Activated CD4-positive, alpha-beta memory T cell treated with anti-CD3 and anti-CD28 coated beads, Interleukin-2, amount 10 ng/mL, durations not matched to agents 7 days and 5 days (primary cell): Measurements from ENCODE around the gene LTN1. TPM values are rescaled to one million over a fixed set of nuclear protein-coding genes. Genes with fewer than 3 reads are reported as not detected.
A peak's percentile ranks its signal among the peaks of the same experiment; 100 is the strongest.
"Not testable (repeated sequence)": the region's sequence is repeated elsewhere in the genome, so short reads cannot be mapped to it uniquely, and the experiment has no call there.

Experiments
- CTCF ChIA-PET: fragments of 350-600 bp; sonication (Branson Sonifier 250); formaldehyde crosslinking; loops from one replicate; lab custom pipeline; 2021; ENCODE audit warnings: antibody characterized with exemption, inconsistent platforms; lab: Charles Lee
- POLR2A ChIA-PET: fragments of 350-600 bp; sonication (Branson Sonifier 250); formaldehyde crosslinking; loops from one replicate; lab custom pipeline; 2021; ENCODE audit warnings: antibody characterized with exemption; lab: Charles Lee
- DNase-seq: peaks from one replicate; pipeline ENCODE4 v3.0.0-alpha.2; 2020
- H3K27ac Mint-ChIP-seq: one replicate; pipeline ENCODE4 v1.8.0; 2021; ENCODE audit warnings: mild to moderate bottlenecking, mixed read lengths
- H3K27me3 Mint-ChIP-seq: one replicate; pipeline ENCODE4 v1.8.0; 2021; ENCODE audit warnings: mixed read lengths
- H3K36me3 Mint-ChIP-seq: one replicate; pipeline ENCODE4 v1.8.0; 2021; ENCODE audit warnings: low read depth, mixed read lengths
- H3K4me1 Mint-ChIP-seq: one replicate; pipeline ENCODE4 v1.8.0; 2021; ENCODE audit warnings: mixed read lengths
- H3K4me3 Mint-ChIP-seq: one replicate; pipeline ENCODE4 v1.8.0; 2021; ENCODE audit warnings: mild to moderate bottlenecking, mixed read lengths
- H3K9me3 Mint-ChIP-seq: one replicate; pipeline ENCODE4 v1.8.0; 2021; ENCODE audit warnings: mixed read lengths
- total RNA-seq, 2 experiments: library from RNA; stranded (reverse); gene quantifications; one replicate each; pipeline ENCODE4 v1.2.3, GENCODE V29; 2021

LTN1 gene
- total RNA-seq, 2 experiments from 2014 or later = 25.8 to 26.5 TPM

DNA sequence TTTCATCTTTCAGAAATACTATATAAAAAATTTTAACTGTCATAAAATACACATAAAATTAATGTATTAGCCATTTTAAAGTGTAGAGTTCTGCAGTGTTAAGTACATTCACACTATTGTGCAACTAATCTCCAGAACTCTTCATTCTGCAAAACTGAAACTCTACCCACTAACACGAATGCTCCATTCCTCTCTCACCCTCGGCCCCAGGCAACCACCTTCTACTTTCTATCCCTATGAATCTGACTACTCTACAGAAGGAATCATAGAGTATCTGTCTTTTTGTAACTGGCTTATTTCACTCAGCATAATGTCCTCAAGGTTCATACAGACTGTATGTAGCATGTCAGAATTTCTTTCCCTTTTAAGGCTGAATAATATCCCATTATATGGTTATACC lies 43.4 kb downstream of the LTN1 start:
- Mint-ChIP-seq H3K4me1 (peaks cover 20% of the 10 kb centered on the region), H3K27ac (no peak overlapping the region)

DNA sequence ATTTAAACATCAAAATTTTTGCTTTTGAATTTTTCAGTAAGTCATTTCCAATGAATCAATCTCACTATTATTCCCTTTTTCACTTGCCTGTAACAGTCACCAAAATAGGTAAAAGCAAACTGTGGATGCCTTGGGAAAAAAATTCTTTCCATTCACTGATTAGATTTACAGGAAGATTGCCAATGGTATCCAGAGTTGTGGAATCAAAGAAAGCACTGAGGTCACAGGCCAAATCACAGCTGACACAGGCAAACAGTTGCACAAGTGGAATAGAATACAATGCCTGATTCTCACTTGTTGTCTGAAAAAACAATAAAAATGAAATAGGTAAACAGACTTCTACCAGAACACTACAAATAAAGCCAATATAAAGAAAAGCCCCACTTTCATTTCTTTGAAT lies 48.4 kb downstream of the LTN1 start:
- Mint-ChIP-seq H3K36me3 (peaks cover 38% of the 10 kb centered on the region), H3K9me3 (no peaks in the 10 kb centered on the region), H3K27ac (no peak overlapping the region), H3K27me3 (no peaks in the 10 kb centered on the region), H3K4me3 (no peak overlapping the region), H3K4me1 (peaks cover 14% of the 10 kb centered on the region)
- CTCF ChIA-PET = no interaction called here
- POLR2A ChIA-PET = interaction anchor here (0.6 to 1.0 kb wide), 3 partner anchors 14 to 554 kb away, joined by 3 to 4 read pairs (median 3); no protein-coding TSS in a partner anchor
- no peak for DNase-seq

More for the DNA sequence above, 43.4 kb downstream of the LTN1 start:
- Mint-ChIP-seq H3K9me3 (no peaks in the 10 kb centered on the region), H3K4me3 (no peak overlapping the region), H3K36me3 (peaks cover 43% of the 10 kb centered on the region), H3K27me3 (no peaks in the 10 kb centered on the region)
- ChIA-PET CTCF (interaction anchor here (1.1 kb wide), 1 partner anchor 10 kb away, joined by 6 read pairs; no protein-coding TSS in a partner anchor), POLR2A (no interaction called here)
- no peak for DNase-seq

DNA sequence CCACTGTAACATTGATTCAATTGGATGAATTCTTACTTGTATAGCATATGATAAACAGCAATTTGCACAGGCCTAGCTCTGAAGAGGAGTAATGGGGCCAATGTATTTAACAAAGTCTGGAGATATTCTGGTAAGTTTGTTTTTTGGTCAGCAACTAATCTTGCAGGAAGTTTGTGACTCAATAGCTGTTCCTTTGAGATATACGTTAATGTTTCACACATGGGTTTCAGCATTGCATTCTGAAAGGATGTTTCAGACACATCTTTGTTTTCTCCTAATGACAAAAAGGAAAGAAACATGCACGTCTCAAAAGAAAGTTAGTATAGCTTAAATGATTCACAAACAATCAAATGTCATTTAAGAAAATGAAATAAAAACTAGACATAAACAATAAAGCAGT lies 49.0 kb downstream of the LTN1 start:
- DNase-seq = no peak
- Mint-ChIP-seq H3K4me3 (no peak overlapping the region), H3K9me3 (no peaks in the 10 kb centered on the region), H3K27me3 (no peaks in the 10 kb centered on the region), H3K4me1 (peaks cover 13% of the 10 kb centered on the region), H3K27ac (peak overlapping the region; percentile 29), H3K36me3 (peaks cover 38% of the 10 kb centered on the region)
- CTCF ChIA-PET = no interaction called here
- POLR2A ChIA-PET = interaction anchor here (0.8 to 1.0 kb wide), 2 partner anchors 15 to 63 kb away, joined by 3 to 4 read pairs; no protein-coding TSS in a partner anchor

DNA sequence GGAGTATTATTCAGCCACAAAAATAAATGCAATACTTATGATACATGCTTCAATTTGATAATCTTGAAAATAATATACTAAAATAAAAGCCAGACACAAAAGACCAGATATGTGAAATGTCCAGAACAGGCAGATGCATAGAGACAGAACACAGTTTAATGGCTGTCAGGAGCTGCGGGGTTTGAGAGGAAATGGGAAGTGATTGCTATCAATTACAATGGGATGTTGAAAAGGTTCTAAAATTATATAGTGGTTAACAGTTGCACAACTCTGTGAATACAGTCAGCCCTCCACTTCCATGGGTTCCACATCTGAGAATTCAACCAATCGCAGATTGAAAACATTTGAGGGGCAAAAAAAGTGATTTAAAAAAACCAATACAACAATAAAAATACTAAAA lies 54.0 kb downstream of the LTN1 start:
- DNase-seq = no peak
- no peaks in the 10 kb centered on the region for H3K27me3 Mint-ChIP-seq
- no peaks in the 10 kb centered on the region for H3K9me3 Mint-ChIP-seq
- CTCF ChIA-PET = interaction anchor here (1.2 to 3.5 kb wide), 3 partner anchors 10 to 193 kb away, joined by 3 to 28 read pairs (median 6); no protein-coding TSS in a partner anchor
- H3K4me1 Mint-ChIP-seq = peaks cover 8% of the 10 kb centered on the region
- POLR2A ChIA-PET = interaction anchor here (1.1 kb wide), 1 partner anchor 102 kb away, joined by 3 read pairs; no protein-coding TSS in a partner anchor
- no peak overlapping the region for H3K27ac Mint-ChIP-seq
- H3K36me3 Mint-ChIP-seq = peaks cover 51% of the 10 kb centered on the region
- H3K4me3 Mint-ChIP-seq = no peak overlapping the region

DNA sequence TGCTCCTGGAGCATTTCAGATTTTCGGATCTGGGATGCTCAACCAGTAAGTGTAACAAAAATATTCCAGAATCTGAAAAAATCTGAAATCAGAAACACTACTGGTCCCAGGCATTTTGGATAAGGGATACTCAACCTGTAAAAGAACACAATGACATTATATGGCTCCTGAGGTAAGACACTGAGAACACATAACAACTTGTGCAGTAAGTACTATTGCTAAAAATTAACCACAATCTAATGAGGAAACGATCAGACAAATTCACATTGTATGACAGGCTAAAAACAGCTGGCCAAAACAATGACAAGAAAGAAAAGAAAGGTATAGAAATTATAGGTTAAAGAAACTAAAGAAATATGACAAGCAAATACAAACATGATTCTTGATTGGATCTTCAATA lies 54.9 kb downstream of the LTN1 start:
- peaks cover 5% of the 10 kb centered on the region for H3K4me1 Mint-ChIP-seq
- DNase-seq = no peak
- H3K9me3 Mint-ChIP-seq = no peaks in the 10 kb centered on the region
- CTCF ChIA-PET = no interaction called here
- H3K27ac Mint-ChIP-seq = no peak overlapping the region
- POLR2A ChIA-PET = no interaction called here
- peaks cover 55% of the 10 kb centered on the region for H3K36me3 Mint-ChIP-seq
- no peaks in the 10 kb centered on the region for H3K27me3 Mint-ChIP-seq
- no peak overlapping the region for H3K4me3 Mint-ChIP-seq

DNA sequence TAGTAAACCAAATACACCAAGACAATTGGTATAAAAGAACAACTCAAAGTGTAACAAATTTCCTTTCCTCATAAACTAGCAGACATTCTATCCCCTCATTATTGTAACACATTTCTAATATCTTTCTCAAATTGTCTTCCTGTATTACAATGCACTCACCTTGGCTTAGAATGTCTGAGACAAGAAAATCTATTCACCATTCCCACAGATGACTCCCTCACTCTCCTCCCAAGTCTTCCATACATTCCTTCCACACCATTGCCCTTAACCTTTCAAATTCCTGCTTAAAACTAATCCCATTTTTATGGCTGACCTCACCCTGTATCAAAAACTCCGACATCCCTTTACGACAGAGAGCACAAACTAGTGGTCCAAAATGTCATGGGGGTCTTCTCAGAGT lies 56.0 kb downstream of the LTN1 start:
- Mint-ChIP-seq H3K9me3 (no peaks in the 10 kb centered on the region), H3K4me3 (no peak overlapping the region), H3K27me3 (no peaks in the 10 kb centered on the region), H3K36me3 (peaks cover 52% of the 10 kb centered on the region), H3K4me1 (peaks cover 3% of the 10 kb centered on the region), H3K27ac (no peak overlapping the region)
- no peak for DNase-seq
- ChIA-PET POLR2A (no interaction called here), CTCF (no interaction called here)

DNA sequence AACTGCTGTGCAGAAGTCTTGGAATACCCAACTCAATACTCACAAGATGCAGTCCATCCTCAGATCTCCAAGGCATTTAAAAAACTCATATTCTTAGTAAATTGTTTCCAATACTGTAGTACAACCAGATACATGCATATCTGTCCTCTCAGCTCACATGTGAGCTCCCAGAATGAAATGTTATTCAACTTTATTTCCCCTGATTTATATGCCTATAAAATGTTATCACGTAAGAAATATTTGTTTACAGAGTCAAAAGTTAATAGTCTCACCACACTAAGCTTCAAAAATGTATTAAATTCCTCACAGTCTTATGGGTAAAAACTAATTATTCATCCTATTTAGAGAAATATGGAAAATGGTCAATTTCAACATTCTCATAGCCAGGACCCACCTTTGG lies 56.6 kb downstream of the LTN1 start:
- peaks cover 58% of the 10 kb centered on the region for H3K36me3 Mint-ChIP-seq
- POLR2A ChIA-PET = interaction anchor here (1.2 kb wide), 1 partner anchor 9 kb away, joined by 3 read pairs; no protein-coding TSS in a partner anchor
- H3K27me3 Mint-ChIP-seq = no peaks in the 10 kb centered on the region
- no peak overlapping the region for H3K4me3 Mint-ChIP-seq
- CTCF ChIA-PET = interaction anchor here (0.7 kb wide), 1 partner anchor 311 kb away, joined by 3 read pairs; no protein-coding TSS in a partner anchor
- no peaks in the 10 kb centered on the region for H3K9me3 Mint-ChIP-seq
- H3K27ac Mint-ChIP-seq = no peak overlapping the region
- H3K4me1 Mint-ChIP-seq = peaks cover 3% of the 10 kb centered on the region
- DNase-seq = no peak

DNA sequence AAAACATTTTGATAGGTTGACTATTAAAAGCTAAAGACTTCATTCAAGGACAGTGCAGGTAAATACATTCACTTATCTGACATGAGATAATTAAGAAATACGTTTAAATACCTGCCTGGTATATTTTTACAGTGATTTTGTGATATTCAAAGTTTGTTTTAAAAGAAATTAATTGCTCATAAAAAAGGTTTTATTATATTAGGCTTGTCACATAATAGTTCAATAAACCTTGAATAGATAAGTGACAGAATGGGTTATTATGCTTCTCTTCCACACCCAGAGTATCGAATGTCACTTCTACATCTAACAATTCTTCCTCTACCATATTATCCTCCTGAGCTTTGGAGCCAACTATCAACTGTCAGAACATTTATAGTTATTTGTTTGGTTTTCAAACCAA lies 60.0 kb downstream of the LTN1 start:
- ChIA-PET POLR2A (interaction anchor here (0.7 kb wide), 1 partner anchor 70 kb away, joined by 3 read pairs; no protein-coding TSS in a partner anchor), CTCF (interaction anchor here (1.1 kb wide), 2 partner anchors 9 to 49 kb away, joined by 3 read pairs; no protein-coding TSS in a partner anchor)
- Mint-ChIP-seq H3K27ac (no peak overlapping the region), H3K4me3 (no peak overlapping the region), H3K27me3 (no peaks in the 10 kb centered on the region), H3K9me3 (no peaks in the 10 kb centered on the region), H3K36me3 (peaks cover 47% of the 10 kb centered on the region), H3K4me1 (peaks cover 3% of the 10 kb centered on the region)
- no peak for DNase-seq

DNA sequence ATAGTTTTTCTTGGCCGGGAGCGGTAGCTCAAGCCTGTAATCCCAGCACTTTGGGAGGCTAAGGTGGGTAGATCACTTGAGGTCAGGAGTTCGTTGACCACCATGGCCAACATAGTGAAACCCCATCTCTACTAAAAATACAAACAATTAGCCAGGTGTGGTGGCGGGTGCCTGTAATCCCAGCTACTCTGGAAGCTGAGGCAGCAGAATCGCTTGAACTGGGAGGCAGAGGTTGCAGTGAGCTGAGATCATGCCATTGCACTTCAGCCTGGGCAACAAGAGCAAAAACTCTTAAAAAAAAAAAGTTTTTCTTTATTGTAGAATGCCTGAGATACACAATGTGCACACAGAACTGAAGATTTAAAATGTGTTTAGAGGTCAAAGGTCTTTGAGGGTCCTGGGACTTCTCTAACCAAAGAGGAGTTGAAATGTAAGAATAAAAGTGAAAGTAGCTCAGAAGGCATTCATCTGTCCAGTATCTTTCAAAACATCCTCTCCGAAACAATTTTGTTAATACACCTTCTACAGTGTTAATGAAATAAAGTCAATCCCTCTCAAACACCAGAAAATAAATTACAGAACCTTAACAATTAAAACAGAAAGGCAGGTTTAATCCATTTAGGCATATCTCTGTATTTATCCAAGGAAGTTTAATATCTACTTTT lies 60.8 kb downstream of the LTN1 start:
- CTCF ChIA-PET = interaction anchor here (1.1 kb wide), 2 partner anchors 8 to 48 kb away, joined by 3 read pairs; no protein-coding TSS in a partner anchor
- H3K27ac Mint-ChIP-seq, H3K4me1 Mint-ChIP-seq, POLR2A ChIA-PET, DNase-seq, H3K9me3 Mint-ChIP-seq, H3K27me3 Mint-ChIP-seq, H3K4me3 Mint-ChIP-seq: not testable (repeated sequence)
- peaks cover 45% of the 10 kb centered on the region for H3K36me3 Mint-ChIP-seq

DNA sequence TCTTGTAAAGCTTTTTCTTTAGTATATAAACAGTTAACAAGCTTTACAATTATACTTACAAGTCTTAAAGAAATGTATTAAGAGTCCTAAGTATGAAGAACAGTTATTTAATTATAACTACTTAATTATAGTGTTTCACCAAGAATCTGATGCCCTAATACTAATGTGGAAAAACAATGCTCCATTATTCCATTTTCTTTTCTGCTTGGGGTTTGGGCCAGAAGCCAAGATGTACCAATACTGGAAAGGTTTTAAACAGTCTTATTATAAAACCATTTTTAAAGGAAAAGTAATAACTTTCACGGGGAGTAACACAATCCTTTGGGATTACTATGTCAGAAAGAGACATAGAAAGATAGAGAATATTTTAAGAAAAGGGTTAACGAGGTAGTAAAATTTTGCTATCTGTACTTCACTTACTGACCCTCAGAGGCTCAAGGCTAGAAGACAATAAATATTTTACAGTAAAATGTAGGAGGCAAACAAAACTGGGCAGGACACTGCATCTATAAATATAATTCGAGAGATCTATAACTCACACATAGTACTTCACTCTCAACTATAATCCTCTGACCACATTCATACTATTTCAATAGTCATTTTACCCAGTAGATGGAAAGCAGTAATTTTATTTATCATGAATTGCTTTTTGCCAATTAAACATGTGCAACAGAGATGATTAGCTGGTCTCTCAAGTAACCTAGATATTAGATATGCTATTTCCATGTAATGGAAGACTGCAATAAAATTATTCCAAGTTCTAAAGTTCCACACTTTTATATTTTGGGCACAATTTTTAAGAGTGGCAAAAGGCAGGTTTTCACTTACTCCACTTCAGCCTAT lies 63.9 kb downstream of the LTN1 start:
- no peak for DNase-seq
- Mint-ChIP-seq H3K36me3 (peaks cover 41% of the 10 kb centered on the region), H3K4me1 (peaks cover 3% of the 10 kb centered on the region), H3K27me3 (no peaks in the 10 kb centered on the region), H3K4me3 (no peak overlapping the region), H3K27ac (no peak overlapping the region), H3K9me3 (no peaks in the 10 kb centered on the region)
- ChIA-PET CTCF (interaction anchor here (1.0 to 2.2 kb wide), 2 partner anchors 11 to 183 kb away, joined by 4 to 8 read pairs; no protein-coding TSS in a partner anchor), POLR2A (interaction anchor here (0.6 kb wide), 1 partner anchor 17 kb away, joined by 3 read pairs; no protein-coding TSS in a partner anchor)

DNA sequence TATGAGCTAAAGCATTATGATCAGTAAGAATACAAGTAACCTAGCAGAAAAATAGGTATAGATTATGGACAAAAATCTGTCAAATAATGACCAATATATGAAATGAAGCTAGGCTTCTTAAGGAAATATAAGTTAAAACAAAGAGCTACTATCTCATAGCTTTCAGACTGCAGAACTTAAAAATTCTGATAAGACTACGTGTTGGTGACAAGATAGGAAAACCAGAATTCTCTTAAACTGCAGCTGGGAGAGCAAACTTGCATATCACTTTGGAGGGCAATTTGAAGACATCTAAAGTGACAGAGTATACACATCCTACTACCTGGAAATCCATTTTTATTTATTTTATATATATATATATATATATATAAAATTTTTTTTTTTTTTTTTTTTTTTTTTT lies 65.5 kb downstream of the LTN1 start:
- DNase-seq = no peak
- POLR2A ChIA-PET = no interaction called here
- peaks cover 2% of the 10 kb centered on the region for H3K4me1 Mint-ChIP-seq

DNA sequence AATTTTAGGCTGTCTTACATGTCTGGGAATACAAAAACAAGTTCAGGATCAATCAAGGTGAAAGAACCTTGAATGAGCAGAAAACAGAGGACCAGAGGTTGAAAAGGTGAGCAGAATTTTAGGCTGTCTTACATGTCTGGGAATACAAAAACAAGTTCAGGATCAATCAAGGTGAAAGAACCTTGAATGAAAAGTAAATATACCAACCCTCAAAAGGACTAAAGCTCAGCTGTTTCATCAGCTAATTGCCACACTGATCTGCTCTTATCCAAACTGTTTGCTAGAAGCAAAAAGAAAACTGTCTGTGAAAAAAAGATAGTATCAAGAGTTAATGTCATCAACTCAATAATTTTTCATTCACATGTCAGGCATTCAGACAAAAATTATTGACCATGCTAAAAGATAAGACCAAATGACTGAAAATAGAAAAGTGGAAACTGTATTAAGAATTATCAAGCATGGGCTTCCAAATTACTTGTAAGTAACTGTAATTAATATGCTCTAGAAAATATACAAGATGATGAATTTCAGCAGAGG lies 69.2 kb downstream of the LTN1 start:
- H3K4me1 Mint-ChIP-seq = no peaks in the 10 kb centered on the region
- H3K9me3 Mint-ChIP-seq = no peaks in the 10 kb centered on the region
- CTCF ChIA-PET = interaction anchor here (1.1 kb wide), 1 partner anchor 9 kb away, joined by 3 read pairs; no protein-coding TSS in a partner anchor
- POLR2A ChIA-PET = interaction anchor here (1.4 kb wide), 1 partner anchor 149 kb away, joined by 3 read pairs; no protein-coding TSS in a partner anchor
- H3K36me3 Mint-ChIP-seq = peaks cover 25% of the 10 kb centered on the region
- H3K4me3 Mint-ChIP-seq = no peak overlapping the region
- no peaks in the 10 kb centered on the region for H3K27me3 Mint-ChIP-seq
- no peak for DNase-seq
- no peak overlapping the region for H3K27ac Mint-ChIP-seq

More for the DNA sequence above, 65.5 kb downstream of the LTN1 start:
- Mint-ChIP-seq H3K27me3 (no peaks in the 10 kb centered on the region), H3K4me3 (no peak overlapping the region), H3K36me3 (peaks cover 37% of the 10 kb centered on the region), H3K9me3 (no peaks in the 10 kb centered on the region), H3K27ac (no peak overlapping the region)
- CTCF ChIA-PET = interaction anchor here (2.2 kb wide), 1 partner anchor 182 kb away, joined by 8 read pairs; no protein-coding TSS in a partner anchor
